Breast epithelium (tissue), 3 donors: ENCODE data around the gene CXCL9.

ENCODE experiments used
- CTCF ChIP-seq, 3 donors: fragments of 450-650 bp; IDR thresholded peaks; one replicate each; pipeline ENCODE4 v1.5.1; 2016 to 2017; ENCODE audit warnings: antibody characterized with exemption in 3 of 3, mild to moderate bottlenecking in 3 of 3, moderate library complexity in 3 of 3
- POLR2AphosphoS5 ChIP-seq, 3 donors: sonication (generic); formaldehyde crosslinking; IDR thresholded peaks; one replicate each; pipeline ENCODE4 v1.6.1; 2017; ENCODE audit warnings: antibody characterized with exemption in 3 of 3

GRCh38 chr4:76003035-76003434, 4.3 kb downstream of the CXCL9 start:
- TF ChIP-seq CTCF (IDR thresholded peaks at IDR 0.05) (no peak), POLR2AphosphoS5 (IDR thresholded peaks at IDR 0.05) (no peak)
